Breast epithelium (tissue), 4 donors: ENCODE results near the gene RNF113B. TPM values are rescaled to one million over a fixed set of nuclear protein-coding genes. Genes with fewer than 3 reads are reported as not detected.

Experiments used
- DNase-seq, 2 donors: peaks; one replicate each; pipeline ENCODE4 v3.0.0-alpha.2; 2019; ENCODE audit warnings: low spot score in 2 of 2
- H3K27ac ChIP-seq, 2 donors: fragments of 200-600 bp; sonication (generic) in 1 of 2; one replicate each; pipeline ENCODE4 v1.5.1; 2016 to 2019; ENCODE audit warnings: mild to moderate bottlenecking in 1 of 2
- H3K27me3 ChIP-seq, 2 donors: fragments of 200-600 bp; sonication (generic) in 1 of 2; one replicate each; pipeline versions ENCODE4 v1.5.1 to v1.6.0; 2017 to 2019; ENCODE audit warnings: control low read depth in 1 of 2, mild to moderate bottlenecking in 1 of 2
- H3K36me3 ChIP-seq: fragments of 200-600 bp; one replicate; pipeline ENCODE4 v1.5.1; 2019
- H3K4me1 ChIP-seq, 2 donors: fragments of 200-600 bp; sonication (generic); one replicate each; pipeline ENCODE4 v1.5.1; 2016 to 2019; ENCODE audit warnings: control low read depth in 1 of 2
- H3K4me3 ChIP-seq, 3 donors: fragments of 200-600 bp; sonication (generic); 1 replicate in 2 of 3; 2 replicates in 1 of 3; pipeline ENCODE4 v1.5.1; 2016 to 2019; ENCODE audit warnings: mild to moderate bottlenecking in 3 of 3, moderate library complexity in 2 of 3
- H3K9me3 ChIP-seq, 2 donors: fragments of 200-600 bp; sonication (generic) in 1 of 2; one replicate each; pipeline ENCODE4 v1.5.1; 2016 to 2019; ENCODE audit warnings: control low read depth in 1 of 2
- CTCF ChIP-seq, 3 donors: fragments of 450-650 bp; IDR thresholded peaks; one replicate each; pipeline ENCODE4 v1.5.1; 2016 to 2017; ENCODE audit warnings: antibody characterized with exemption in 3 of 3, mild to moderate bottlenecking in 3 of 3, moderate library complexity in 3 of 3
- POLR2A ChIP-seq: fragments of 450-650 bp; IDR thresholded peaks from one replicate; pipeline ENCODE4 v1.6.1; 2016; ENCODE audit warnings: antibody characterized with exemption, mild to moderate bottlenecking, moderate library complexity
- POLR2AphosphoS5 ChIP-seq, 3 donors: sonication (generic); formaldehyde crosslinking; IDR thresholded peaks; one replicate each; pipeline ENCODE4 v1.6.1; 2017; ENCODE audit warnings: antibody characterized with exemption in 3 of 3
- intact Hi-C: fragments of 100-400 bp; cut with DNase I; formaldehyde crosslinking; loops from one replicate; pipeline ENCODE4 v1.15.1; 2023; ENCODE audit warnings: low total_unique reads
- total RNA-seq, 3 donors: library from RNA; depleted of rRNA; stranded (reverse); fragments of >200 nt; gene quantifications; one replicate each; pipeline ENCODE4 v1.1.0, GENCODE V29; 2016

RNF113B gene
- total RNA-seq, 3 donors from 2014 or later, result not detected

- H3K27ac ChIP-seq, result no peak overlapping the region
- H3K4me1 ChIP-seq, result peaks cover 0 to 5% of the 10 kb centered on the region in 2 donors
- DNase-seq, result no peak
- no peaks in the 10 kb centered on the region for H3K36me3 ChIP-seq
- H3K9me3 ChIP-seq, result no peaks in the 10 kb centered on the region
- H3K27me3 ChIP-seq, result no peaks in the 10 kb centered on the region
- intact Hi-C loops, result no loop called here
- H3K4me3 ChIP-seq, result no peak overlapping the region
- TF ChIP-seq CTCF (IDR thresholded peaks at IDR 0.05), result no peak
- TF ChIP-seq POLR2A, result no peak
- no peak for TF ChIP-seq POLR2AphosphoS5 (IDR thresholded peaks at IDR 0.05)
Measured at GRCh38 chr13:98223741-98224140, 46.7 kb upstream of the RNF113B start.

- Histone ChIP-seq H3K9me3 (no peaks in the 10 kb centered on the region), H3K4me1 (peaks cover 0 to 5% of the 10 kb centered on the region in 2 donors), H3K27me3 (no peaks in the 10 kb centered on the region), H3K27ac (no peak overlapping the region), H3K4me3 (no peak overlapping the region), H3K36me3 (no peaks in the 10 kb centered on the region)
- intact Hi-C loops, result no loop called here
- TF ChIP-seq POLR2A (no peak), POLR2AphosphoS5 (IDR thresholded peaks at IDR 0.05) (no peak), CTCF (IDR thresholded peaks at IDR 0.05) (no peak)
- DNase-seq, result no peak
Measured at GRCh38 chr13:98222816-98223215, 45.7 kb upstream of the RNF113B start.

GRCh38 chr13:98222081-98222554, 45.0 kb upstream of the RNF113B start:
- intact Hi-C loops, result no loop called here

GRCh38 chr13:98221234-98221633, 44.2 kb upstream of the RNF113B start:
- Histone ChIP-seq H3K27ac (no peak overlapping the region), H3K36me3 (no peaks in the 10 kb centered on the region), H3K9me3 (no peaks in the 10 kb centered on the region), H3K4me1 (peaks cover 0 to 5% of the 10 kb centered on the region in 2 donors), H3K27me3 (no peaks in the 10 kb centered on the region), H3K4me3 (no peak overlapping the region)
- TF ChIP-seq POLR2A, result no peak
- no peak for TF ChIP-seq CTCF (IDR thresholded peaks at IDR 0.05)
- no peak for TF ChIP-seq POLR2AphosphoS5 (IDR thresholded peaks at IDR 0.05)
- no peak for DNase-seq
- intact Hi-C loops, result no loop called here

More at GRCh38 chr13:98222081-98222554, 45.0 kb upstream of the RNF113B start:
- H3K27ac ChIP-seq, result no peak overlapping the region
- peaks cover 0 to 5% of the 10 kb centered on the region in 2 donors for H3K4me1 ChIP-seq
- TF ChIP-seq POLR2AphosphoS5 (IDR thresholded peaks at IDR 0.05) (no peak), CTCF (IDR thresholded peaks at IDR 0.05) (no peak), POLR2A (no peak)
- DNase-seq, result no peak
- H3K4me3 ChIP-seq, result no peak overlapping the region
- no peaks in the 10 kb centered on the region for H3K9me3 ChIP-seq
- H3K27me3 ChIP-seq, result no peaks in the 10 kb centered on the region
- no peaks in the 10 kb centered on the region for H3K36me3 ChIP-seq

GRCh38 chr13:98220271-98220791, 43.3 kb upstream of the RNF113B start:
- H3K4me3 ChIP-seq, result no peak overlapping the region
- H3K36me3 ChIP-seq, result no peaks in the 10 kb centered on the region
- intact Hi-C loops, result no loop called here
- H3K27me3 ChIP-seq, result no peaks in the 10 kb centered on the region
- DNase-seq, result no peak
- TF ChIP-seq POLR2A, result no peak
- no peak for TF ChIP-seq POLR2AphosphoS5 (IDR thresholded peaks at IDR 0.05)
- TF ChIP-seq CTCF (IDR thresholded peaks at IDR 0.05), result no peak
- H3K9me3 ChIP-seq, result no peaks in the 10 kb centered on the region
- peaks cover 0 to 5% of the 10 kb centered on the region in 2 donors for H3K4me1 ChIP-seq
- H3K27ac ChIP-seq, result no peak overlapping the region
